ENCODE measurements around the gene MCRIP1. TPM values are rescaled to one million over a fixed set of nuclear protein-coding genes. Genes with fewer than 3 reads are reported as not detected.

The MCRIP1 gene
- total and polyA plus RNA-seq, 2 of the 13 experiments (the other 11 are each of a cell fraction or from before 2014, with no cell fraction given): 79.7 to 84.9 TPM

GRCh38 chr17:81870131-81870980, 37.3 kb upstream of the MCRIP1 start (continued):
- TF ChIP-seq ZBTB34 (CRISPR knock-in tag; IDR thresholded peaks at IDR 0.05) (no peak), ZNF678 (CRISPR knock-in tag; IDR thresholded peaks at IDR 0.05) (no peak), ZBTB21 (CRISPR knock-in tag; IDR thresholded peaks at IDR 0.05) (0 out of 2 replicates have a peak, but pooled peaks have one; percentile 36), AKAP8 (CRISPR knock-in tag; IDR thresholded peaks at IDR 0.05) (peak; percentile 93; the same call in 1 of the 2 replicates), NR2C2 (CRISPR knock-in tag; IDR thresholded peaks at IDR 0.05; ENCODE audit: borderline replicate concordance) (peak; percentile 35; the same call in 1 of the 2 replicates), ZNF558 (CRISPR knock-in tag; IDR thresholded peaks at IDR 0.05; ENCODE audit: borderline replicate concordance) (peak; percentile 66; the same call in 1 of the 2 replicates), ZNF207 (IDR thresholded peaks at IDR 0.05; ENCODE audit: borderline replicate concordance) (no peak), AHR (CRISPR knock-in tag; IDR thresholded peaks at IDR 0.05) (0 out of 2 replicates have a peak, but pooled peaks have one; percentile 20), ARNT2 (CRISPR knock-in tag; IDR thresholded peaks at IDR 0.05; ENCODE audit: low read depth) (0 out of 2 replicates have a peak, but pooled peaks have one; percentile 33), ZNF564 (CRISPR knock-in tag; IDR thresholded peaks at IDR 0.05) (no peak), ZC3H4 (CRISPR knock-in tag; IDR thresholded peaks at IDR 0.05; ENCODE audit: borderline replicate concordance) (peak; percentile 32; the same call in 1 of the 2 replicates), ZNF687 (CRISPR knock-in tag; IDR thresholded peaks at IDR 0.05) (peak; percentile 45; the same call in 1 of the 2 replicates), ZNF263 (CRISPR knock-in tag; IDR thresholded peaks at IDR 0.05) (0 out of 2 replicates have a peak, but pooled peaks have one; percentile 15), RARA (CRISPR knock-in tag; IDR thresholded peaks at IDR 0.05) (no peak), ZNF609 (CRISPR knock-in tag; IDR thresholded peaks at IDR 0.05; ENCODE audit: borderline replicate concordance) (peak; percentile 51; the same call in 1 of the 2 replicates), POLR2G (IDR thresholded peaks at IDR 0.05; ENCODE audit: low read depth, low read length) (peak; percentile 65)
- TF ChIP-seq, protein P1, sequence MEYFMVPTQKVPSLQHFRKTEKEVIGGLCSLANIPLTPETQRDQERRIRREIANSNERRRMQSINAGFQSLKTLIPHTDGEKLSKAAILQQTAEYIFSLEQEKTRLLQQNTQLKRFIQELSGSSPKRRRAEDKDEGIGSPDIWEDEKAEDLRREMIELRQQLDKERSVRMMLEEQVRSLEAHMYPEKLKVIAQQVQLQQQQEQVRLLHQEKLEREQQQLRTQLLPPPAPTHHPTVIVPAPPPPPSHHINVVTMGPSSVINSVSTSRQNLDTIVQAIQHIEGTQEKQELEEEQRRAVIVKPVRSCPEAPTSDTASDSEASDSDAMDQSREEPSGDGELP (IDR thresholded peaks at IDR 0.05; ENCODE audit: borderline replicate concordance, low read depth): no peak
